ENCODE data around the gene NEURL1B. TPM values are rescaled to one million over a fixed set of nuclear protein-coding genes. Genes with fewer than 3 reads are reported as not detected.

Gene NEURL1B
- total and polyA plus RNA-seq, 2 donors (not counting 1 experiment from before 2014, with no cell fraction given), result 0.06 to 0.17 TPM

GRCh38 chr5:172716796-172717313, 75.8 kb downstream of the NEURL1B start:
- Mint-ChIP-seq H3K27me3 (peaks cover 4% of the 10 kb centered on the region), H3K27ac (peak overlapping the region; percentile 67), H3K9me3 (ENCODE audit: insufficient read depth) (no peaks in the 10 kb centered on the region), H3K4me1 (peaks cover 10% of the 10 kb centered on the region), H3K4me3 (no peak overlapping the region)
- POLR2A ChIA-PET, result interaction anchor here (1.3 kb wide), 1 partner anchor 55 kb away, joined by 3 read pairs; no protein-coding TSS in a partner anchor
- peak overlapping the region; percentile 57 for H2AFZ ChIP-seq (ENCODE audit: insufficient read depth, low read depth, low read length, poor library complexity, severe bottlenecking)
- no peak overlapping the region for H3K9ac ChIP-seq (ENCODE audit: low read length)
- H3K79me2 ChIP-seq (ENCODE audit: control insufficient read depth, insufficient read depth, low read length), result no peaks in the 10 kb centered on the region
- no peak overlapping the region for H3K27ac ChIP-seq (ENCODE audit: low read length in 2 of 2)
- intact Hi-C loops (cut with micrococcal nuclease), result loop anchor here (1.0 to 2.0 kb wide), 8 partner anchors 48 to 427 kb away; partner anchors contain the start of gene BNIP1
- peak; percentile 72 for ATAC-seq (ENCODE audit: low read depth)
- CTCF ChIA-PET, result interaction anchor here (0.6 to 2.0 kb wide), 28 partner anchors 10 to 265 kb away, joined by 3 to 70 read pairs (median 4); partner anchors contain the start of gene DUSP1
- H3K9me3 ChIP-seq (ENCODE audit: control extremely low read depth in 1 of 3, control insufficient read depth in 2 of 3, insufficient read depth in 1 of 3, low read length in 2 of 3), result no peaks in the 10 kb centered on the region
- 6% methylated on average over 20 of the region's 20 CpGs for WGBS (ENCODE audit: insufficient coverage)
- H3K27me3 ChIP-seq (replicated peaks in 1 of 4; ENCODE audit: control extremely low read depth in 1 of 4, control insufficient read depth in 3 of 4, insufficient read depth in 4 of 4, low read length in 3 of 4), result no peaks in the 10 kb centered on the region
- no peaks in the 10 kb centered on the region for H3K36me3 ChIP-seq (replicated peaks in 1 of 2; ENCODE audit: control extremely low read depth in 1 of 2, control insufficient read depth in 1 of 2, extremely low read depth in 1 of 2, insufficient read depth in 2 of 2, low read length in 1 of 2)
- no peak for TF ChIP-seq EZH2 (IDR thresholded peaks at IDR 0.05; ENCODE audit: borderline replicate concordance, insufficient read depth, low read depth, low read length, poor library complexity, severe bottlenecking)
- TF ChIP-seq, protein P1, sequence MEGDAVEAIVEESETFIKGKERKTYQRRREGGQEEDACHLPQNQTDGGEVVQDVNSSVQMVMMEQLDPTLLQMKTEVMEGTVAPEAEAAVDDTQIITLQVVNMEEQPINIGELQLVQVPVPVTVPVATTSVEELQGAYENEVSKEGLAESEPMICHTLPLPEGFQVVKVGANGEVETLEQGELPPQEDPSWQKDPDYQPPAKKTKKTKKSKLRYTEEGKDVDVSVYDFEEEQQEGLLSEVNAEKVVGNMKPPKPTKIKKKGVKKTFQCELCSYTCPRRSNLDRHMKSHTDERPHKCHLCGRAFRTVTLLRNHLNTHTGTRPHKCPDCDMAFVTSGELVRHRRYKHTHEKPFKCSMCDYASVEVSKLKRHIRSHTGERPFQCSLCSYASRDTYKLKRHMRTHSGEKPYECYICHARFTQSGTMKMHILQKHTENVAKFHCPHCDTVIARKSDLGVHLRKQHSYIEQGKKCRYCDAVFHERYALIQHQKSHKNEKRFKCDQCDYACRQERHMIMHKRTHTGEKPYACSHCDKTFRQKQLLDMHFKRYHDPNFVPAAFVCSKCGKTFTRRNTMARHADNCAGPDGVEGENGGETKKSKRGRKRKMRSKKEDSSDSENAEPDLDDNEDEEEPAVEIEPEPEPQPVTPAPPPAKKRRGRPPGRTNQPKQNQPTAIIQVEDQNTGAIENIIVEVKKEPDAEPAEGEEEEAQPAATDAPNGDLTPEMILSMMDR (IDR thresholded peaks at IDR 0.05), result peak; percentile 80
- peaks cover 7% of the 10 kb centered on the region in 2 donors for H3K4me1 ChIP-seq (ENCODE audit: control insufficient read depth in 2 of 2, insufficient read depth in 2 of 2, low read length in 2 of 2)
- no peak overlapping the region for H3K4me3 ChIP-seq (ENCODE audit: control extremely low read depth in 1 of 5, extremely low read depth in 1 of 5, insufficient read depth in 1 of 5, low read depth in 2 of 5, low read length in 4 of 5)
- H3K4me2 ChIP-seq (replicated peaks; ENCODE audit: low read depth, low read length, poor library complexity, severe bottlenecking), result peak overlapping the region; percentile 33
- H4K20me1 ChIP-seq (ENCODE audit: control insufficient read depth, insufficient read depth, low read length, poor library complexity, severe bottlenecking), result no peaks in the 10 kb centered on the region
- peak; percentile 89 for DNase-seq

GRCh38 chr5:172717481-172718195, 76.6 kb downstream of the NEURL1B start:
- ATAC-seq (ENCODE audit: low read depth), result no peak
- H3K4me1 Mint-ChIP-seq, result peaks cover 10% of the 10 kb centered on the region

More at GRCh38 chr5:172717481-172718195, 76.6 kb downstream of the NEURL1B start:
- WGBS (ENCODE audit: insufficient coverage), result 86% methylated on average over 16 of the region's 16 CpGs
- H3K36me3 ChIP-seq (replicated peaks in 1 of 2; ENCODE audit: control extremely low read depth in 1 of 2, control insufficient read depth in 1 of 2, extremely low read depth in 1 of 2, insufficient read depth in 2 of 2, low read length in 1 of 2), result no peaks in the 10 kb centered on the region
- no peaks in the 10 kb centered on the region for H4K20me1 ChIP-seq (ENCODE audit: control insufficient read depth, insufficient read depth, low read length, poor library complexity, severe bottlenecking)
- no peak overlapping the region for H3K4me3 Mint-ChIP-seq
- H3K27ac ChIP-seq (ENCODE audit: low read length in 2 of 2), result no peak overlapping the region
- TF ChIP-seq, protein P1 (IDR thresholded peaks at IDR 0.05), result no peak
- no peak for TF ChIP-seq EZH2 (IDR thresholded peaks at IDR 0.05; ENCODE audit: borderline replicate concordance, insufficient read depth, low read depth, low read length, poor library complexity, severe bottlenecking)
- ChIA-PET POLR2A (no interaction called here), CTCF (interaction anchor here (1.0 to 2.0 kb wide), 20 partner anchors 9 to 264 kb away, joined by 3 to 70 read pairs (median 4); partner anchors contain the start of gene DUSP1)
- no peak overlapping the region for H2AFZ ChIP-seq (ENCODE audit: insufficient read depth, low read depth, low read length, poor library complexity, severe bottlenecking)
- no peak overlapping the region for H3K9ac ChIP-seq (ENCODE audit: low read length)
- H3K79me2 ChIP-seq (ENCODE audit: control insufficient read depth, insufficient read depth, low read length), result no peaks in the 10 kb centered on the region
- no peak overlapping the region for H3K4me3 ChIP-seq (ENCODE audit: control extremely low read depth in 1 of 5, extremely low read depth in 1 of 5, insufficient read depth in 1 of 5, low read depth in 2 of 5, low read length in 4 of 5)
- intact Hi-C loops (cut with micrococcal nuclease), result loop anchor here (1.0 to 2.0 kb wide), 6 partner anchors 48 to 215 kb away; no protein-coding TSS in a partner anchor
- H3K4me2 ChIP-seq (replicated peaks; ENCODE audit: low read depth, low read length, poor library complexity, severe bottlenecking), result no peak overlapping the region
- no peak for DNase-seq
- H3K27ac Mint-ChIP-seq, result no peak overlapping the region
- no peaks in the 10 kb centered on the region for H3K9me3 Mint-ChIP-seq (ENCODE audit: insufficient read depth)
- H3K27me3 ChIP-seq (replicated peaks in 1 of 4; ENCODE audit: control extremely low read depth in 1 of 4, control insufficient read depth in 3 of 4, insufficient read depth in 4 of 4, low read length in 3 of 4), result no peaks in the 10 kb centered on the region
- peaks cover 7% of the 10 kb centered on the region in 2 donors for H3K4me1 ChIP-seq (ENCODE audit: control insufficient read depth in 2 of 2, insufficient read depth in 2 of 2, low read length in 2 of 2)
- no peaks in the 10 kb centered on the region for H3K9me3 ChIP-seq (ENCODE audit: control extremely low read depth in 1 of 3, control insufficient read depth in 2 of 3, insufficient read depth in 1 of 3, low read length in 2 of 3)
- H3K27me3 Mint-ChIP-seq, result peaks cover 3% of the 10 kb centered on the region

Data from B cell (primary cell).